ENCODE measurements around the gene OR51F2.

OR51F2 gene

GRCh38 chr11:4830346-4830745 is 9.2 kb downstream of the OR51F2 start:
- Histone ChIP-seq H3K36me3 (ENCODE audit: insufficient read depth, low read length) (no peaks in the 10 kb centered on the region), H2AFZ (ENCODE audit: low read length) (no peak overlapping the region), H3K4me2 (ENCODE audit: low read depth, low read length, poor library complexity, severe bottlenecking) (no peak overlapping the region), H3K27me3 (ENCODE audit: insufficient read depth, low read length, poor library complexity, severe bottlenecking) (no peaks in the 10 kb centered on the region), H3K79me2 (ENCODE audit: insufficient read depth, low read length) (no peaks in the 10 kb centered on the region), H3K9ac (ENCODE audit: low read depth, low read length, poor library complexity, severe bottlenecking) (no peak overlapping the region), H3K4me3 (ENCODE audit: low read length, poor library complexity, severe bottlenecking) (no peak overlapping the region), H3K9me2 (replicated peaks; ENCODE audit: low read depth, low read length) (no peaks in the 10 kb centered on the region), H4K20me1 (ENCODE audit: insufficient read depth, low read length, poor library complexity, severe bottlenecking) (no peaks in the 10 kb centered on the region), H3K4me1 (ENCODE audit: insufficient read depth, low read length, poor library complexity, severe bottlenecking) (no peaks in the 10 kb centered on the region), H3F3A (ENCODE audit: low read depth) (no peaks in the 10 kb centered on the region), H3K9me3 (ENCODE audit: insufficient read depth, low read depth, low read length) (no peaks in the 10 kb centered on the region)
- no peak for TF ChIP-seq CTCF (conservative IDR thresholded peaks at IDR 0.05; ENCODE audit: low read length)
- no peak for TF ChIP-seq EZH2phosphoT487 (IDR thresholded peaks at IDR 0.05; ENCODE audit: borderline replicate concordance)

GRCh38 chr11:4830909-4831308 is 9.8 kb downstream of the OR51F2 start:
- Histone ChIP-seq H2AFZ (ENCODE audit: low read length) (no peak overlapping the region), H3K9me3 (ENCODE audit: insufficient read depth, low read depth, low read length) (no peaks in the 10 kb centered on the region), H3K4me2 (ENCODE audit: low read depth, low read length, poor library complexity, severe bottlenecking) (no peak overlapping the region), H3K4me1 (ENCODE audit: insufficient read depth, low read length, poor library complexity, severe bottlenecking) (no peaks in the 10 kb centered on the region), H3K79me2 (ENCODE audit: insufficient read depth, low read length) (no peaks in the 10 kb centered on the region), H3K27me3 (ENCODE audit: insufficient read depth, low read length, poor library complexity, severe bottlenecking) (no peaks in the 10 kb centered on the region), H3F3A (ENCODE audit: low read depth) (no peaks in the 10 kb centered on the region), H3K9me2 (replicated peaks; ENCODE audit: low read depth, low read length) (no peaks in the 10 kb centered on the region), H3K36me3 (ENCODE audit: insufficient read depth, low read length) (no peaks in the 10 kb centered on the region), H3K9ac (ENCODE audit: low read depth, low read length, poor library complexity, severe bottlenecking) (no peak overlapping the region), H4K20me1 (ENCODE audit: insufficient read depth, low read length, poor library complexity, severe bottlenecking) (no peaks in the 10 kb centered on the region), H3K4me3 (ENCODE audit: low read length, poor library complexity, severe bottlenecking) (no peak overlapping the region)
- TF ChIP-seq EZH2phosphoT487 (IDR thresholded peaks at IDR 0.05; ENCODE audit: borderline replicate concordance) (no peak), CTCF (conservative IDR thresholded peaks at IDR 0.05; ENCODE audit: low read length) (no peak)

GRCh38 chr11:4839851-4840549 is 18.9 kb downstream of the OR51F2 start:
- H3K9me3 ChIP-seq (ENCODE audit: insufficient read depth, low read depth, low read length), result no peaks in the 10 kb centered on the region
- no peaks in the 10 kb centered on the region for H3K36me3 ChIP-seq (ENCODE audit: insufficient read depth, low read length)
- H3K9me2 ChIP-seq (replicated peaks; ENCODE audit: low read depth, low read length), result no peaks in the 10 kb centered on the region
- no peak overlapping the region for H3K4me2 ChIP-seq (ENCODE audit: low read depth, low read length, poor library complexity, severe bottlenecking)
- no peaks in the 10 kb centered on the region for H4K20me1 ChIP-seq (ENCODE audit: insufficient read depth, low read length, poor library complexity, severe bottlenecking)
- no peak overlapping the region for H3K4me3 ChIP-seq (ENCODE audit: low read length, poor library complexity, severe bottlenecking)
- no peaks in the 10 kb centered on the region for H3K79me2 ChIP-seq (ENCODE audit: insufficient read depth, low read length)
- H3F3A ChIP-seq (ENCODE audit: low read depth), result no peaks in the 10 kb centered on the region
- H2AFZ ChIP-seq (ENCODE audit: low read length), result no peak overlapping the region
- no peak overlapping the region for H3K9ac ChIP-seq (ENCODE audit: low read depth, low read length, poor library complexity, severe bottlenecking)
- H3K4me1 ChIP-seq (ENCODE audit: insufficient read depth, low read length, poor library complexity, severe bottlenecking), result no peaks in the 10 kb centered on the region
- TF ChIP-seq EZH2phosphoT487 (IDR thresholded peaks at IDR 0.05; ENCODE audit: borderline replicate concordance) (no peak), CTCF (conservative IDR thresholded peaks at IDR 0.05; ENCODE audit: low read length) (no peak; the same call in 1 of the 2 replicates)
- H3K27me3 ChIP-seq (ENCODE audit: insufficient read depth, low read length, poor library complexity, severe bottlenecking), result no peaks in the 10 kb centered on the region

Measured in Loucy (cell line).